PC-9 (cell line): ENCODE data around the gene KATNAL1.

ENCODE experiments used
- EZH2 ChIP-seq: fragments of 200-600 bp; sonication (generic); IDR thresholded peaks from 2 replicates; pipeline ENCODE4 v1.8.0; 2017; ENCODE audit warnings: antibody characterized with exemption, low read depth
- TF ChIP-seq, protein P1 (sequence below): fragments of 200-600 bp; sonication (generic); conservative IDR thresholded peaks from 2 replicates; pipeline ENCODE4 v1.6.1; 2017; ENCODE audit warnings: mixed run types, antibody characterized with exemption, mild to moderate bottlenecking, moderate library complexity

DNA sequence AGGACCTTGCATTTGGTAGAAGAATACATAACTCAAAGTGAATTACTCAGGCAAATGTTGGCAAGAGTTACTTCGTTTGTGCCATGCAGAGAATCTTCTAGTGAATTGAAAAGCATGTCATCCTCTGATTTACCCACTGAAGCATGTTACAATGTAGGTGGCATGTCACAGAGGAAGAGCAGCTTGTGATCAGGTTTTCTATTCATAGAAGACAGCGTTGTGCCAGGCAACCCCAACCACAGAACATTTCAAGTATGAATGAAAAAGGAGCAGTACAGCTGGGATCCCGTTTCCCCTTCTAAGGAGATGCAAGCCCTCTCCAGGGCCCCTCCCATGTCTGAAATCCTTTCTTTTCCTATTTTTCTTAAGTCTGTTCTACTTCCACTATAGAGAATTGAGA, 6.0 kb upstream of the KATNAL1 start:
- TF ChIP-seq, protein P1, sequence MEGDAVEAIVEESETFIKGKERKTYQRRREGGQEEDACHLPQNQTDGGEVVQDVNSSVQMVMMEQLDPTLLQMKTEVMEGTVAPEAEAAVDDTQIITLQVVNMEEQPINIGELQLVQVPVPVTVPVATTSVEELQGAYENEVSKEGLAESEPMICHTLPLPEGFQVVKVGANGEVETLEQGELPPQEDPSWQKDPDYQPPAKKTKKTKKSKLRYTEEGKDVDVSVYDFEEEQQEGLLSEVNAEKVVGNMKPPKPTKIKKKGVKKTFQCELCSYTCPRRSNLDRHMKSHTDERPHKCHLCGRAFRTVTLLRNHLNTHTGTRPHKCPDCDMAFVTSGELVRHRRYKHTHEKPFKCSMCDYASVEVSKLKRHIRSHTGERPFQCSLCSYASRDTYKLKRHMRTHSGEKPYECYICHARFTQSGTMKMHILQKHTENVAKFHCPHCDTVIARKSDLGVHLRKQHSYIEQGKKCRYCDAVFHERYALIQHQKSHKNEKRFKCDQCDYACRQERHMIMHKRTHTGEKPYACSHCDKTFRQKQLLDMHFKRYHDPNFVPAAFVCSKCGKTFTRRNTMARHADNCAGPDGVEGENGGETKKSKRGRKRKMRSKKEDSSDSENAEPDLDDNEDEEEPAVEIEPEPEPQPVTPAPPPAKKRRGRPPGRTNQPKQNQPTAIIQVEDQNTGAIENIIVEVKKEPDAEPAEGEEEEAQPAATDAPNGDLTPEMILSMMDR: no peak
- TF ChIP-seq EZH2: no peak
